GM18868 (cell line): Measurements from ENCODE around the gene TYROBP.
A peak's percentile ranks its signal among the peaks of the same experiment; 100 is the strongest.
"Not testable (repeated sequence)": the region's sequence is repeated elsewhere in the genome, so short reads cannot be mapped to it uniquely, and the experiment has no call there.

Experiments
- ATAC-seq: cut with Tn5 transposase; IDR thresholded peaks from one replicate; pipeline ENCODE4 v1.9.1; 2021; ENCODE audit warnings: mild to moderate bottlenecking, moderate library complexity; ENCODE audit not compliant: unreplicated experiment

The TYROBP gene

DNA sequence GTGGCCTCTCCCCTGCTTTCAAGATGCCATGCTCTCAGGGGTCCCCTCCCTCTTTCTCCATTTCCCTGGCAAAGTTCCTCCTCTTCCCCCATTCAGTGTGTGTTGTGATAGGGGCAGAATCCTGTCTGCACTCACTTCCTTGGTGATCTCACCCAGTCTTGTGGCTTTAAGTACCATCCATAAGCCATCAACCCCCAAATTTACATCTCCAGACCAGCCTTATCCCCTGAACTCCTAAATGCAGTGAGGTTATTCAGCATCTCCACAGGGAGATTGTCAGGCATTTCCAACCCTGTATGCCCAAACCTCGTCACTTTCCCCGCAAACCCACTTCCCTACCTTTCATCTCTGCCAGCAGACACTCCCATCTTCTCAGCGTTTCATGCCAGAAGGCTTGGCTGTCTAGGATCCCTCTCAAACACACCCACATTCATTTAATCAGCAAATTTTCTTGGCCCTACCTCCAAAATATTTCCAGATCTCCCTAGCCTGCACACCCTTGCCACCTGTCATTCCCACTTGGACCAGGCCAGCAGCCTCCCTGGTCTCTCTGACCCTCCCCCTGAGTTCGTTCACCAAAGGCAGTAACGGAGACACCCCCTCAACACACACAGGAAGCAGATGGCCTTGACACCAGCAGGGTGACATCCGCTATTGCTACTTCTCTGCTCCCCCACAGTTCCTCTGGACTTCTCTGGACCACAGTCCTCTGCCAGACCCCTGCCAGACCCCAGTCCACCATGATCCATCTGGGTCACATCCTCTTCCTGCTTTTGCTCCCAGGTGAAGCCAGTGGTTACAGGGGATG, 6.0 kb downstream of the TYROBP start, which contains the start of gene HCST:
Gene HCST (plus strand): TSS at position 676 of the 808 bp plus-strand sequence. CDS start 65 bp downstream, at position 741.
- no peak for ATAC-seq

DNA sequence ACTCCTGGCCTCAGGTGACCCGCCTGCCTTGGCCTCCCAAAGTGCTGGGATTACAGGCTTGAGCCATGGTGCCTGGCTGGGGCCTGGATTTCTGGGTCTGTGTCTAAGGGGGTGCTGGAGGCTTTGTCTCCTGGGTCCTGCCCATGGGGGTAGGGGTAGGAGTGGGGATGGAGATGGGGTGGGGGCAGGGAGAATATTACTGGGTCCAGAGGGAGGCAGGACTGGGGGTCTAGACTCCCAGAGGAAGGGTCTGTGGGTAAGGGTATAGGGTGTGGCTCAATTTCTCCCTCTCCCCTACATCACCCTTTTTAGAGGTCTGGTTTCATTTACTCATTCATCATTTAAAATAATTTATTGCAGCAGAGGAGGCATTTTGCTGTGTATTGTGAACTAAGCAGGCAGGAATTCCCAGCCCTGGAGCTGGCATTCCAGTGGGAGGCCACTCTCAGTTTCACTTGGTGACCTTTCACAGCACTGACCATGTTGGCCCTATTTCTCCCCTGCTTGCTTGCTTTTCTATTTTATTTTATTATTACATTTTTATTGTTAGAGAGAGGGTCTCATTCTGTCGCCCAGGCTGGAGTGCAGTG, 6.9 kb downstream of the TYROBP start:
- no peak for ATAC-seq

DNA sequence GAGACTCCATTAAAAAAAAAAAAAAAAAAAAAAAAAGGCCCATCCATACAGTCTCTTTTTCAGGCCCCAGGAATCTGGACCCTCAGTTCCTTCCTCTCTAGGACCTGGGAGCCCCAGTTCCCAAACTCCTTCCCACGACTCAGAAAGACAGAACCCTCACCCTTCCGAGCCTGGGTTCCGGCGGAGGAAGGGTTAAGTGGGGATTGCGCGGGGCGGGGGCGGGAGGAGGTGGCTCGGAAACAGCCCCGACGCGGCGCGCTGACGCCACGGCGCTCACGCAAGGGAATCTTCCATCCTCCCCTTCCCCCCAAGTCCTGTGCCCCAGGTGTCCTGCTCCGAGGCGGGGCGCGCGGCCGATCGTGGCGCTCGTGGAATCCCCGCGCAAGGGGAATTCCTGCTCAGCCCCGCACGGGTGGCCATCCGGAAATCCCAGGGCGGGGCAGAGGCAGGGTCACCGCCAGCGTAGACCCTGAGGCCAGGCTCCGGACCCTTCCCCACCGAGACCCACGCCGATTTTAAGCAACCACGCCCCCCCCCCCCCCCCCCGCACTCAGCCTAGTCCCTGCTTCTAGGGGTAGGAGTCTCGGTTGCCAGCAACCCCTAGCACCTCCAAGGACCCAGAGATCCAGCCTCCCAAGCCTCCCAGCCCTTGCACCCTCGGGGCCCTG, 8.4 kb downstream of the TYROBP start:
- peak; percentile 41 for ATAC-seq

DNA sequence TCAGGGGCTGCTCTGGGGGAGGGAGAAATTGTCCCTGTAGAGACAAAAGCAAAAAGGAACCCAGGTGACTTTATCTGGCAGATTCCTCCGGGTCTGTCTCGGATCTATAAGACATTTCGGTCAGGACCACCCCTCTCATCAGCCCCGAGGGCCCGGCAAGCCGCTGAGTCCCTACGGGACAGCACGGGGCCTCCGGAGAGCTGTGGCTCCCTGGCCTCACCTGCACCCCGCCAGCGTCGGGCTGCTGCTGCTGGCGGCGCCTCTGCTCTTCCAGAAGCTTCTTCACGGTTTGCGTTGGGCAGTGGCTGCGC, 9.6 kb downstream of the TYROBP start:
- ATAC-seq = no peak

DNA sequence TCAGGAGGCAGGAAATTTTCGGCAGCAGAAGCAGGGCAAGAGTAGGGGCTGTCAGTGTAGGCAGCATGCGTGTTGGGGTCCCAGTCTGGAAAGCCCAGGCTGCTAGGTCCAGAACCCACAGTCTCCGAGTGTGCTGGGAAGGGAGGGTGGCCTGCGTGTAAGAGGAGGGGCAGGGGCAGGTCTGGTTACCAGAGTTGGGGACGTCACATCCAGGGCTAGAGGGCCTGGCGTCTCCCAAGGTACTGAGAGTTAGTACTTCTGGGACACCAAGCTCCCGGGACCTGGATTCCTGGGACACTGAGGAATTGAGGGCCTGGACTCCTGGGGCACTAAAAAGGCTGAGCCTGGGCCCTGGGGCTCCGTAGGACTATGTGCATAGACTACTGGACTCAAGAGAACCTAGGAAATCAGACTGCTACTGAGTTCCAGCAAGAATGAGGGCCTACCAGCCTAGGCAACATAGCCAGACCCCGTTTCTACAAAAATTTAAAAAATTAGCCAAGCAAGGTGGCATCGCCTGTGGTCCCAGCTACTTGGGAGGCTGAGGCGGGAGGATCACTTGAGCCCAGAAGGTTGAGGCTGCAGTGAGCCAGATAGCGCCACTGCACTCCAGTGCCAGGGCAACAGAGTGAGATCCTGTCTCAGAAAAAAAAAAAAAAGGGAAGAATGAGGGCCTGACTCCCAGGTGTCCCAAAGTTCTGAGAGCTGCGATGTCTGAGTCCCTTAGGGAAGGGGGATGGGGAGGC, 10.2 kb downstream of the TYROBP start:
- ATAC-seq = no peak

DNA sequence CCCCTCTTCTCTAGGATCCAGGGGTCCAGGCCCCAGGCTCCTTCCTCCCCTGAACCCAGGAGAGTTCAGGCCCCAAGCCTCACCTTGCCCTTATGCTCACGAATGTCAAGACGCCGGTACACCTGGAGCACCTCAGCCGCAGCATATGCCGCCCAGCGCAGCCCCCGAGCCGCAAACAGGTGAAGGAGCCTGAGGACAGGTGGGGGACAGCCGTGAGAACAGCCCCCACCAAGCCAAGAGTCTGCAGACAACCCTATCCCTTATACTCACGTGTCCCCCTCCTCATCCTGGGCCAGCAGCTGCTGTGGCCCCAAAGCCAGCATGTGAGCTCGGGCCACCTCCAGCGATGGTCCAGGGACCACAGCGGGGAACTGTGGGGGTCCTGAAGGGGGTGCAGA, 11.5 kb downstream of the TYROBP start:
- ATAC-seq = no peak

DNA sequence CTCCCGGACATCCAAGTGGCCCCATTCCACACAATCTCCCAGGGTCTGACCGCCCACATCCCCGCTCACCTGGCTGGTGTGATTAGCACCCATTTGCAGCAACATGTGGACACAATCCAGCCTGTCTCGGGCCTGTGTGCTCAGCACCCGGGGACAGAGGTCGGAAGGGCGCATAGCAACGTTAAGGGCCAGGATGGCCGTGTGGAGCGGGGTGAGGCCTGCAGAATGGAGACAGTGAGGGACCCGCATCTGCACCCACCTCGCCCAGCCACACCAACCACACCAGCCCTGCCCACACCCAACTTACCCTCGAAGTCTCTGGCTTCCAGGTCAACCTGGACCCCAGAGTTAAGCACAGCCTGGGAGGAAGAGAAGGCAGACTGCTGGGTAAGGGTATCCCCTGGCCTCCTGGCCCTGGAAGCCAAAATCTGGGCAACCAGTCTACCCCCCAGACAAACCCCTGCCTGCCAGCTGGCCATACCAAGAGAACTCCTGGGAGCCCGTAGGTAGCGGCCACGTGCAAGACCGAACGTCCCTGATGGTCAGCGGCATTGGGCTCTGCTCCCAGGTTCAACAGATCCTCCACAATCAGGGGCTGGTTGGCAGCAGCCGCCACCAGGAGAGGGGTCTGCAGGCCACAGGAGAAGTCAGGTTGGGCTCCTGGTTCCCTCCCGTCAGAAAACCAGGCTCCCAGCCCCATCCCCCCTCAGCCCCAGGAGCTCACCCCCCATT, 12.0 kb downstream of the TYROBP start:
- no peak for ATAC-seq

DNA sequence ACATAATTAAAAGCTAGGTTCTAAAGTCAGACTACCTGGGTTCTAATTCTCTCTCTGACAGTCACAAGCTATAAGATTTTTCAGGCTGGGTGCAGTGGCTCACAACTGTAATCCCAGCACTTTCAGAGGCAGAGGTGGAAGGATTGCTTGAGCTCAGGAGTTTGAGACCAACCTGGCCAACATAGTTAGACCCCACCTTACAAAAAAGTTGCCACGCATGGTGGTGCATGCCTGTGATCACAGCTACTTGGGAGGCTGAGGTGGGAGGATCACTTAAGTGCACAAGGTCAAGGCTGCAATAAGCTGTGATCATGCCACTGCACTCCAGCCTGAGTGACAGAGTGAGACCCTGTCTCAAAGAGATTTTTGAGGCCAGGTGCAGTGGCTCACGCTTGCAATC, 13.8 kb downstream of the TYROBP start:
- no peak for ATAC-seq

DNA sequence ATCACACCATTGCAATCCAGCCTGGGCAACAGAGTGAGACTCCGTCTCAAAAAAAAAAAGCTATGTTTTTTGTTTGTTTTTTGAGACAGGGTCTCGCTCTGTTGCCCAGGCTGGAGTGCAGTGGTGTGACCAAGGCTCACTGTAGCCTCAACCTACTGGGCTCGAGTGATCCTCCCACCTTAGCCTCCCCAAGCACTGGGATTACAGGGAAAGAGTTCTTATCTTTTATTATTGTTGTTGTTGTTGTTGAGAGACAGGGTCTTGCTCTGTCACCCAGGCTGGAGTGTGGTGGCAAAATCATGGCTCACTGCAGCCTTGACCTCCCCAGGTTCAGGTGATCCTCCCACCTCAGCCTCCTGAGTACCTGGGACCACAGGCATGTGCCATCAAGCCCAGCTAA, 16.3 kb downstream of the TYROBP start:
- not testable (repeated sequence) for ATAC-seq

DNA sequence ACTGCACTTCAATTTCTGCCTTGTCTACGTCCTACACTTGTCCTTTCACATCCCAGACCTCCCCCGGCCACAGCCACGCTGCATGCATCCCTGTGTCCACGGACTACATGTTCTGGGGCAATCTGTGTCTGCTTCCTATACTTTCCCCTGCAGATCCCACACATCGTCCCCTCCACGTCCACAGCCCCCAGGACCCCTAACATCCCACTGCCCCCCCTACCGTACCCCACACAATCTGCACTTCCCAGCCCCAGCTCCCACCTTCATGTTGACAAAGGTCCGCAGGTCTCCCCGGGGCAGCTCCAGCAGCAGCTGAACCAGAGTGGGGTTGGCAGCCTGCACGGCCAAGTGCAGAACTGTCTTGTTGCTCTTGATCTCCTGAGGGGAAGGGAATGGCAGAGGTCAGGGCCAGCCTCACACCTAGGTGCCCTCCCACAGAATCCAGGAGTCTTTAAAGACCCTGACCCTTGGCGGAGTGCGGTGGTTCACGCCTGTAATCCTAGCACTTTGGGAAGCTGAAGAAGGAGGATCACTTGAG, 17.9 kb downstream of the TYROBP start:
- no peak for ATAC-seq

DNA sequence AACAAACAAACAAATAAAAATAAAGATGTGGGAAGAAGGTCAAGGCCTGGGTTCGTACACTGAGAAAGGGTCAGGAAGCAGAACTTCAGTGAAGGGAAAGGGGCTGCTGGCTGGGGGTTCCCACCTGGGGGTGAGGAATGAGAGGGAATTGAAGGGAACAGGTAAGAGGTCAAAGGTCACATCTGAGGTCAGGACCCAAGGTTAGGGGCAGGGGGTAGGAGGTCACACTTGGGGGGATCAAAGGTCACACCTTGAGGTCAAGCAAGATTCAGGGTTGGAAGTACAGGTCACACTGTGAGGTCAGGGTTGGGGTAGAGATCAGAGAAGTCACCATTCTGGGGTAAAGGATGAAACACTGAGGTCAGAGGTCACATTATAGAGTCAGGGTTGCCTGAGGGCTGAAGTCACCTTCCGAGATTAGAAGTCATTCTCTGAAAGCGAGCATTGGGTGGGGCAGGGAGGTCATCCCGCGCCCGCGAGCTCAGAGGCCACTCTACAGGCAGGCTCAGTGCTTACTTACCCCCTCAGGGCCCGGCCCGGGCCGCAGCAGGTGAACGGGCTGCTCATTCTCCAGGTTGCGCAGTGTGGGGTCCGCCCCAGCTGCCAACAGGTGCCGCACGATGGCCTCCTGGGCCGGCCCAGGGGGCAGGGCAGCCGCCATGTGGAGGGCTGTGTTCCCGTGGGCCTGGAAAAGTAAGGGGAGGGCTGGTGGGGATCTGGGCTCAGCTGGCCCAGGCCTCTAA, 18.6 kb downstream of the TYROBP start:
- ATAC-seq = no peak

DNA sequence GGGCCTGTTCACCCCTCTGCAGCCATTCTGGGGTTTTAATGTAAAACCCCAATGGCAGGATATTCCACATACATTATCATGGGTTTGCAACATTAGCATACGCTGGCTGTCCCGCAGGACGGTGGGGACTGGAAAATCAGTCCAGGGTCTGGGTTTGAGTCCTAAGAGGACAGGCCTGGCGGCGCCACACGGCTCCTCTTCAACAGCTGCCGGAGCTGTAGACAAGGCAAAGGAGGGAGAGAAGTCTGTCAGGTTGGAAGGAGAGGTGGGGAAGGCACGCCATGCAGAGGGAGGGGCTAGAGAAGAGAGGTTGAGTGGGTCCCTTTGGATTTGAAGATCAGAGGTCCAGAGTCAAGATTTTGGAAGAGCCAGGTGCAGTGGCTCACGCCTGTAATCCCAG, 19.7 kb downstream of the TYROBP start:
- no peak for ATAC-seq

DNA sequence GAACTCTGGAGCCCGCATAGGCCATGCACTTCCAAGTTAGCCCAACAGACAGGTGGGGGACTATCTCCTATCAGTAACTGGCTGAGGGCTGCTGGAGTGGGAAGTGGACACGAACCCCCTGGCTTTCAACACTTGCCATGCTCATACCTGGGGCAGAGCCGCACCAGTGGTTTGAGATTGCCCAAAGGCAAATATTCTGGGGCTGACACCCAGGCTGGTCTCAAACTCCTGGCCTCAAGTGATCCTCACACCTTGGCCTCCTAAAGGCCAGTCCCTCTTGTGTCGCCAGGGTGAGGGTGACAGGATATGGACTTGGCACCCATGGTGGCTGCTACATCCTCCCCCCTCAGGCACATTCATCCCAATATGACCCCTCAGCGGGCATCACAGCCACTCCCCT, 20.9 kb downstream of the TYROBP start:
- no peak for ATAC-seq

DNA sequence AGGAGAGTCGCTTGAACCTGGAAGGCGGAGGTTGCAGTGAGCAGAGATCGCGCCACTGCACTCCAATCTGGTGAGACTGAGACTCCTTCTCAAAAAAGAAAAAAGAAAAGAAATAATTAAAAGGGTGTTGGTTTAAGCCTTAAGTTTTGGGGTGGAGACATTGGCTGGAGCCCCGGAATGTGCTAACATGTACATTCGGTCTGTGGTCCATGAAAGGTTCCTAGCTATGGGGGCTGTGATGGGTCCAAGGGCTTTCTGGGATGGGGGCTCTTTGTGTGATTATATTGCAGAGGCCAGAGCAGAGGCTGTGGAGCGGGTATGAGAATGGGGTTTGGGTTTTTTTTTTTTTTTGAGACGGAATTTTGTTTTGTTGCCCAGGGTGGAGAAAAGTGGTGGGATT, 22.2 kb downstream of the TYROBP start:
- ATAC-seq = no peak

DNA sequence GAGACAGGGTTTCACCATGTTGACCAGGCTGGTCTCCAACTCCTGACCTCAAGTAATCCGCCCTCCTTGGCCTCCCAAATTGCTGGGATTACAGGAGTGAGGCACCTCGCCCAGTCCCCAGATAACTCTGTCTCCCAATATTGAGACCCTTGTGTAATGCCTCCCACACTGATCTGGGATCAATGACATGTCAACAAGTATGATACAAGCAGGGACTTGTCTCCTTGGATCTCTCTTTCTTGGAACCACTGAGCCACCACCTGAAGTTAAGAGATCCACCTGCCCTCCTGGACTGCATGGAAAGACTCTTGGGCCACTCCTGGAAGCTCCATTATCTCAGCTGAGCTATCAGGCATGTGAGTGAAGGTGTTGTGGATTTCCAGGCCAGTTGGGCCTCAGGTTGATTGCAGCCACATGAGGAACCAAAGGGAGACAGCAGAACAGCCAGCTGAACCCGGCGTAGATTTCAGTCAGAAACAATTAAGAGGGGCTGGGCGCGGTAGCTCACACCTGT, 22.8 kb downstream of the TYROBP start:
- ATAC-seq = no peak

DNA sequence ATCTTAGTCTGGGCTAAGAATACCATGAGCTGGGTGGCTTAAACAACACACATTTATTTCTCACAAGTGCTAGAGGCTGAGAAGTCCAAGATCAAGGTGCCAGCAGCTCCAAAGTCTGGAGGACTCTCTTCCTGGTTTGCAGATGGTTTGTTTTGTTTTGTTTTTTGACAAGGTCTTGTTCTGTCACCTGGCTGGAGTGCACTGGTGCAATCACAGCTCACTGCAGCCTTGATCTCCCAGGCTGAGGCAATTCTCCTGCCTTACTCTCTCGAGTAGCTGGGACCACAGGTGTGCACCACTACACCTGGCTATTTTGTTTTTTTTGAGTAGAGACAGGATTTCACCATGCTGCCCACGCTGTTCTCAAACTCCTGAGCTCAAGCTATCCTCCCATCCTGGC, 24.2 kb downstream of the TYROBP start:
- no peak for ATAC-seq

DNA sequence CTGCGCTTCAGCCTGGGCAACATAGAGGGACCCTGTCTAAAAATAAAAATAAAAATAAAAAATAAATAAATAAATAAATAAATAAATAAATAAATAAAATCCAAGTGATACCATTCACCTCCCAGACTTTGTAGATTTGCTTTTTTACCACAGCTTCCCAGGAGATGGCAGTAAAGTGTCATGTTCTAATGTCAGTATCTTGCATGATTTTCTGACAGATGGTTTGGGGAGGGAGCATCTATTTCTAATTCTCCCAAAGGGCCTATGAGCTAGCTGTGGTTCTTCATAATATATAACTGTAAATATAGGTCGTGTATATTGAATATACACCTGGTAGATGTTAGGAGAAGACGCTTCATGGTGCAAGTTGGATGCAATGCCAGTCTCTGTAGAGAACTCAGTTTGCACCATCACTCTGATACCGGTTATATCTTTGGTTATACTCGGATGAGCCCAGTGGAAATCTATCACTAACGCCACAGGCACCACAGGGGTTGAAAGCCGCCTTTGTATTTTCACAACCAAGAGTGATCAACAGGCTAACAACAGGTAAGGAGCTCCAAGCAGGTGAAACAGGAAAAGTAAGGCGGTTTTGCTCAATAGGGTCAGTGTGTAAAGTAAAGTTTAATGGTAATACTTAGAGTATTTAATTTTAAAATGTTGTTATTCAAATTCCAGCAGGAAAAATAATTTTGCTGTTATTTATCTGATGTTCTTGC, 25.8 kb downstream of the TYROBP start:
- ATAC-seq = no peak

DNA sequence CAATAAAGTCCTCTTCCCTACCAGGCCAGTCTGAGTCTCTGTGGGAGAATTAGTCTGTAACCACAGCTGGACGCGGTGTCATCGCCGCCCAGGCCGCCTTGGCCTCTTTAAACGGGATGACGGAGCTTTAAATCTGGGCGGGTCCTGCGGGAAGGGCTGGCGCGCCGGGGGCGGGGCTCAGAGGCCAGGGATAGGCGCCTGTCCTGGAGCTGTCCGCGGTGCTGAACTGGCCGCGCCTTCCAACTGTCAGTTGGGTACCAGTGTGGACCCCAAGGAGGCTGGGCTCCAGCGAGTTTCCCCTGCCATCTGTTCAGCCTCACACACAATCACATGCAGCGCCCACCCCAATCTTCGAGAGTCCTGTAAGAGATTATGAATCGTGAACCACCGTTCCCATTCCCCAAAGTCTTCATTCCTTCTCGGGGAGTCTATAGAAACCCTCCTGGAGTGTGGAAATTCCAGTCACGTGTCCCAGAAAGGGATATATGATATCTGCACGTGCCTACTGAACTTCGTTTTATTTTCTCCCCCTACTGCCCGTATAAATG, 28.3 kb downstream of the TYROBP start:
- ATAC-seq = no peak

DNA sequence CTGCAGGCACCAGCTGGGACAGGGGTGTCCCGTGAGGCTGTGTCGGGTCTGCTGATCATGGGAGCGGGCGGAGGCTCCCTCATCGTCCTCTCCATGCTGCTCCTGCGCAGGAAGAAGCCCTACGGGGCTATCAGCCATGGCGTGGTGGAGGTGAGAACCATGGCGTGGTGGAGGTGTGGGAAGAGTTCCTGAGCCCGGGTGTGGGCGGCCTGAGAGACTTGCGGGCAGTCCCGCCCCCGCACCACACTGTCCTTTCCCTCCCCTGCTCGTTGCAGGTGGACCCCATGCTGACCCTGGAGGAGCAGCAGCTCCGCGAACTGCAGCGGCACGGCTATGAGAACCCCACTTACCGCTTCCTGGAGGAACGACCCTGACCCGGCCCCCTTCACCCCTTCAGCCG, 29.0 kb downstream of the TYROBP start:
- ATAC-seq = no peak
